HepG2 (cell line): ENCODE measurements around the gene HPCAL1. TPM values are rescaled to one million over a fixed set of nuclear protein-coding genes. Genes with fewer than 3 reads are reported as not detected.

Experiments used
- ATAC-seq: fragments of 200-7000 bp; cut with Tn5 transposase; 3 replicates; pipeline ENCODE4 v1.9.1; 2020; ENCODE audit warnings: mild to moderate bottlenecking, moderate library complexity
- BruUV-seq: library from RNA; stranded (reverse); fragments of 400-500 nt; replicated peaks from 2 replicates; lab custom pipeline; 2021; lab: Mats Ljungman, UMichigan
- CTCF ChIA-PET: fragments of 300-600 bp; formaldehyde crosslinking; extraction: SDS; loops from one replicate; lab custom pipeline; 2021; ENCODE audit warnings: low total read pairs, inconsistent platforms, low intra/inter-chr PET ratio; lab: Yijun Ruan, JAX
- POLR2A ChIA-PET: fragments of 350-600 bp; sonication (Branson Sonifier 250); formaldehyde crosslinking; loops from one replicate; lab custom pipeline; 2020; ENCODE audit warnings: antibody characterized with exemption, inconsistent platforms; lab: Yijun Ruan, JAX
- DNase-seq: peaks from one replicate; pipeline ENCODE4 v3.0.0-alpha.2; 2015; ENCODE audit warnings: low spot score
- FAIRE-seq: peaks from 3 replicates; lab custom pipeline; 2011; peaks lifted over from hg19 to GRCh38; lab: Jason Lieb, UNC
- H2AFZ ChIP-seq: one replicate; pipeline ENCODE4 v1.6.1; 2011; ENCODE audit warnings: low read length, inconsistent platforms
- H3K27ac ChIP-seq: fragments of 300-600 bp; 3 replicates; pipeline ENCODE4 v1.8.0; 2011; ENCODE audit warnings: mixed run types, mild to moderate bottlenecking, mixed read lengths, low read length, inconsistent platforms; ENCODE audit not compliant: insufficient read depth; ENCODE audit errors: extremely low read length
- H3K27me3 ChIP-seq, 2 experiments: fragments of 200-600 bp in 1 of 2; 2 replicates in 1 of 2; 3 replicates in 1 of 2; pipeline versions ENCODE4 v1.6.0 to v1.8.0; 2011; ENCODE audit warnings: low read length in 2 of 2, mild to moderate bottlenecking in 2 of 2, moderate library complexity in 2 of 2, inconsistent platforms in 1 of 2; ENCODE audit not compliant: insufficient read depth in 2 of 2, control insufficient read depth in 1 of 2
- H3K36me3 ChIP-seq, 2 experiments: fragments of 200-600 bp in 1 of 2; replicated peaks in 1 of 2; 2 replicates in 1 of 2; 3 replicates in 1 of 2; pipeline versions ENCODE4 v1.5.1 to v1.8.0; 2011; ENCODE audit warnings: low read length in 2 of 2, inconsistent platforms in 1 of 2; ENCODE audit not compliant: insufficient read depth in 2 of 2, control insufficient read depth in 1 of 2
- H3K4me1 ChIP-seq: 2 replicates; pipeline ENCODE4 v1.5.1; 2012; ENCODE audit warnings: low read length, inconsistent platforms; ENCODE audit not compliant: insufficient read depth
- H3K4me2 ChIP-seq: 2 replicates; pipeline ENCODE4 v1.6.0; 2011; ENCODE audit warnings: low read depth, low read length, inconsistent platforms
- H3K4me3 ChIP-seq, 3 experiments: fragments of 200-600 bp in 1 of 3; sonication (generic), shearing (Covaris generic) in 1 of 3; replicated peaks in 1 of 3; 2 replicates each; pipeline ENCODE4 v1.5.1; 2011 to 2016; ENCODE audit warnings: low read length in 3 of 3, inconsistent platforms in 2 of 3, low read depth in 2 of 3, mild to moderate bottlenecking in 2 of 3, control low read depth in 1 of 3, mixed read lengths in 1 of 3; ENCODE audit not compliant: insufficient read depth in 1 of 3
- H3K79me2 ChIP-seq: one replicate; pipeline ENCODE4 v1.6.1; 2011; ENCODE audit warnings: low read length, inconsistent platforms; ENCODE audit not compliant: insufficient read depth
- H3K9ac ChIP-seq: 2 replicates; pipeline ENCODE4 v1.6.0; 2011; ENCODE audit warnings: mild to moderate bottlenecking, low read depth, low read length, inconsistent platforms; ENCODE audit not compliant: insufficient read depth
- H3K9me3 ChIP-seq: 2 replicates; pipeline ENCODE4 v1.5.1; 2012; ENCODE audit warnings: mild to moderate bottlenecking, low read length
- H4K20me1 ChIP-seq: 2 replicates; pipeline ENCODE4 v1.6.0; 2011; ENCODE audit warnings: inconsistent platforms, mild to moderate bottlenecking, low read length, moderate library complexity; ENCODE audit not compliant: insufficient read depth
- ARNTL ChIP-seq: sonication (generic); formaldehyde crosslinking; IDR thresholded peaks from 2 replicates; pipeline ENCODE4 v1.4.0; 2020; ENCODE audit warnings: mild to moderate bottlenecking, missing genetic modification reagents
- FOXA3 ChIP-seq: IDR thresholded peaks from 2 replicates; pipeline ENCODE4 v1.6.1; 2016; ENCODE audit warnings: missing genetic modification reagents, missing compliant biosample characterization
- FOXP1 ChIP-seq, 2 experiments: fragments of 450-650 bp in 1 of 2; IDR thresholded peaks; 2 replicates each; pipeline ENCODE4 v1.6.1; 2017 to 2018; ENCODE audit warnings: antibody characterized with exemption in 1 of 2
- HOXA3 ChIP-seq: sonication (generic); formaldehyde crosslinking; IDR thresholded peaks from 2 replicates; pipeline ENCODE4 v1.5.0; 2020; ENCODE audit warnings: missing genetic modification reagents
- KLF15 ChIP-seq: sonication (generic); formaldehyde crosslinking; IDR thresholded peaks from 2 replicates; pipeline ENCODE4 v1.8.1; 2023; ENCODE audit warnings: borderline replicate concordance, mild to moderate bottlenecking, inconsistent platforms, missing genetic modification reagents, mixed read lengths
- MAF1 ChIP-seq: sonication (generic); formaldehyde crosslinking; IDR thresholded peaks from 2 replicates; pipeline ENCODE4 v1.5.0; 2020; ENCODE audit warnings: missing genetic modification reagents, borderline replicate concordance
- SP4 ChIP-seq: sonication (generic); formaldehyde crosslinking; IDR thresholded peaks from 2 replicates; pipeline ENCODE4 v1.8.1; 2023; ENCODE audit warnings: mild to moderate bottlenecking, missing genetic modification reagents
- SYNCRIP ChIP-seq: fragments of 200-400 bp; formaldehyde crosslinking; IDR thresholded peaks from 2 replicates; pipeline ENCODE4 v1.6.1; 2018; ENCODE audit warnings: mild to moderate bottlenecking, low read depth, low read length; ENCODE audit not compliant: insufficient read depth
- U2AF1 ChIP-seq: fragments of 200-400 bp; formaldehyde crosslinking; optimal IDR thresholded peaks from 2 replicates; pipeline ENCODE3; 2017; ENCODE audit warnings: mild to moderate bottlenecking, low read depth, low read length
- ZNF484 ChIP-seq: sonication (generic); formaldehyde crosslinking; IDR thresholded peaks from 2 replicates; pipeline ENCODE4 v1.5.1; 2020; ENCODE audit warnings: mild to moderate bottlenecking, low read depth, missing genetic modification reagents, borderline replicate concordance
- ZNF546 ChIP-seq: sonication (generic); formaldehyde crosslinking; conservative IDR thresholded peaks from 2 replicates; pipeline ENCODE4 v1.8.1; 2023; ENCODE audit warnings: mild to moderate bottlenecking, missing genetic modification reagents
- ZNF652 ChIP-seq: IDR thresholded peaks from 2 replicates; pipeline ENCODE4 v1.6.1; 2016; ENCODE audit warnings: low read depth, borderline replicate concordance
- WGBS: methylation state at CpG from one replicate; pipeline ENCODE4 v1.1.6; 2017; ENCODE audit warnings: low lambda C conversion rate; 5-methylcytosine and 5-hydroxymethylcytosine counted together
- in situ Hi-C: cut with HindIII; loops from 2 replicates; pipeline ENCODE4 v1.10.0; 2017; ENCODE audit warnings: low pct_unique_long_range_greater_than_20kb; ENCODE audit not compliant: extremely low pct_ligation_motif_present
- intact Hi-C: fragments of 100-400 bp; cut with micrococcal nuclease; formaldehyde crosslinking; loops from one replicate; pipeline ENCODE4 v1.10.0; 2022; ENCODE audit not compliant: unreplicated experiment
- polyA plus RNA-seq, 8 experiments: library from polyadenylated mRNA; depleted of rRNA in 3 of 8; stranded (reverse) in 7 of 8; unstranded in 1 of 8; fragments of >200 nt; fragmentation: Illumina TruSeq in 4 of 8; extraction: Trizol in 4 of 8; gene quantifications; 2 replicates each; pipeline versions ENCODE4 v1.2.1 to v1.2.3, GENCODE V29; 2011 to 2016; ENCODE audit warnings: low read depth in 4 of 8, missing spikeins in 1 of 8, mixed read lengths in 1 of 8; ENCODE audit not compliant: insufficient read depth in 1 of 8
- total RNA-seq, 5 experiments: library from RNA; depleted of rRNA; stranded (reverse); fragments of >200 nt; fragmentation: Illumina TruSeq; extraction: Trizol; gene quantifications; 2 replicates each; pipeline ENCODE4 v1.2.3, GENCODE V29; 2016; ENCODE audit warnings: low read depth in 1 of 5
- TF ChIP-seq, protein P1 (sequence below): sonication (generic); formaldehyde crosslinking; IDR thresholded peaks from 2 replicates; pipeline ENCODE4 v1.9.0; 2021; ENCODE audit warnings: missing genetic modification reagents, borderline replicate concordance
- TF ChIP-seq, protein P2 (sequence below): sonication (generic); formaldehyde crosslinking; IDR thresholded peaks from 2 replicates; pipeline ENCODE4 v1.4.0; 2020; ENCODE audit warnings: missing genetic modification reagents

The HPCAL1 gene
- total and polyA plus RNA-seq, 2 of the 13 experiments (the other 11 are each of a cell fraction or from before 2014, with no cell fraction given): 29.5 to 29.9 TPM

DNA sequence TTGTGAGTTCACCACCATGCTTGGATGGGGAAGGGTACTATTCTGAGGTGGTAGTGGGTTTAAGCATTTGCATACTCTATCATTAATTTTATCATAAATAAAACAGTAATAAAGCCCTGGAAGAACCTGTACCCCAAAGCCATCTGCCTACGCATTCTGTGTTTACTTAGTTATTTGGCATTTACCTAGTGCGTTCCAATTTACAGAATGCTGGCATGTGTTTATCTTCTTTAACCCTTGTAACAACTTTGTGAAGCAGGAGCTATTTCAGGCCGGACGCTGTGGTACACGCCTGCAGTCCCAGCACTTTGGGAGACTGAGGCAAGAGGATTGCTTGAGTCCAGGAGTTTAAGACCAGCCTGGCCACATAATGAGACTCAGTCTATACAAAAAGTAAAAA, 163.2 kb downstream of the HPCAL1 start:
- no peak for TF ChIP-seq SYNCRIP
- TF ChIP-seq, protein P1, sequence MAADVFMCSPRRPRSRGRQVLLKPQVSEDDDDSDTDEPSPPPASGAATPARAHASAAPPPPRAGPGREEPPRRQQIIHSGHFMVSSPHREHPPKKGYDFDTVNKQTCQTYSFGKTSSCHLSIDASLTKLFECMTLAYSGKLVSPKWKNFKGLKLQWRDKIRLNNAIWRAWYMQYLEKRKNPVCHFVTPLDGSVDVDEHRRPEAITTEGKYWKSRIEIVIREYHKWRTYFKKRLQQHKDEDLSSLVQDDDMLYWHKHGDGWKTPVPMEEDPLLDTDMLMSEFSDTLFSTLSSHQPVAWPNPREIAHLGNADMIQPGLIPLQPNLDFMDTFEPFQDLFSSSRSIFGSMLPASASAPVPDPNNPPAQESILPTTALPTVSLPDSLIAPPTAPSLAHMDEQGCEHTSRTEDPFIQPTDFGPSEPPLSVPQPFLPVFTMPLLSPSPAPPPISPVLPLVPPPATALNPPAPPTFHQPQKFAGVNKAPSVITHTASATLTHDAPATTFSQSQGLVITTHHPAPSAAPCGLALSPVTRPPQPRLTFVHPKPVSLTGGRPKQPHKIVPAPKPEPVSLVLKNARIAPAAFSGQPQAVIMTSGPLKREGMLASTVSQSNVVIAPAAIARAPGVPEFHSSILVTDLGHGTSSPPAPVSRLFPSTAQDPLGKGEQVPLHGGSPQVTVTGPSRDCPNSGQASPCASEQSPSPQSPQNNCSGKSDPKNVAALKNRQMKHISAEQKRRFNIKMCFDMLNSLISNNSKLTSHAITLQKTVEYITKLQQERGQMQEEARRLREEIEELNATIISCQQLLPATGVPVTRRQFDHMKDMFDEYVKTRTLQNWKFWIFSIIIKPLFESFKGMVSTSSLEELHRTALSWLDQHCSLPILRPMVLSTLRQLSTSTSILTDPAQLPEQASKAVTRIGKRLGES (CRISPR knock-in tag): no peak
- TF ChIP-seq, protein P2, sequence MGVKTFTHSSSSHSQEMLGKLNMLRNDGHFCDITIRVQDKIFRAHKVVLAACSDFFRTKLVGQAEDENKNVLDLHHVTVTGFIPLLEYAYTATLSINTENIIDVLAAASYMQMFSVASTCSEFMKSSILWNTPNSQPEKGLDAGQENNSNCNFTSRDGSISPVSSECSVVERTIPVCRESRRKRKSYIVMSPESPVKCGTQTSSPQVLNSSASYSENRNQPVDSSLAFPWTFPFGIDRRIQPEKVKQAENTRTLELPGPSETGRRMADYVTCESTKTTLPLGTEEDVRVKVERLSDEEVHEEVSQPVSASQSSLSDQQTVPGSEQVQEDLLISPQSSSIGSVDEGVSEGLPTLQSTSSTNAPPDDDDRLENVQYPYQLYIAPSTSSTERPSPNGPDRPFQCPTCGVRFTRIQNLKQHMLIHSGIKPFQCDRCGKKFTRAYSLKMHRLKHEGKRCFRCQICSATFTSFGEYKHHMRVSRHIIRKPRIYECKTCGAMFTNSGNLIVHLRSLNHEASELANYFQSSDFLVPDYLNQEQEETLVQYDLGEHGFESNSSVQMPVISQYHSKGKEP (CRISPR knock-in tag): no peak
- no peak for TF ChIP-seq ZNF484
- TF ChIP-seq FOXA3 (CRISPR knock-in tag): peak; percentile 70; the same call in 1 of the 2 replicates
- TF ChIP-seq KLF15: no peak
- no peak for TF ChIP-seq SP4 (CRISPR knock-in tag)
- no peak for TF ChIP-seq U2AF1
- peak; percentile 91 for TF ChIP-seq ZNF652 (CRISPR knock-in tag)
- TF ChIP-seq ZNF546: no peak
- no peak for TF ChIP-seq HOXA3
- no peak for TF ChIP-seq ARNTL (CRISPR knock-in tag)
- TF ChIP-seq MAF1 (CRISPR knock-in tag): no peak
- TF ChIP-seq FOXP1 (IDR thresholded peaks at IDR 0.05): no peak
- TF ChIP-seq FOXP1 (CRISPR knock-in tag; IDR thresholded peaks at IDR 0.05): 0 out of 2 replicates have a peak, but pooled peaks have one; percentile 32
- TF ChIP-seq, all 625 proteins: peak for 3
- no peaks in the 10 kb centered on the region for H3K79me2 ChIP-seq
- POLR2A ChIA-PET: interaction anchor here (1.1 kb wide), 1 partner anchor 17 kb away, joined by 7 read pairs; no protein-coding TSS in a partner anchor
- intact Hi-C loops: loop anchor here (10.0 kb wide), 1 partner anchor 199 kb away; no protein-coding TSS in a partner anchor
- CTCF ChIA-PET: no interaction called here
- no peak overlapping the region for H3K9ac ChIP-seq
- no peaks in the 10 kb centered on the region for H4K20me1 ChIP-seq
- no peak overlapping the region for H2AFZ ChIP-seq
- H3K27me3 ChIP-seq: peaks cover 5 to 53% of the 10 kb centered on the region in 2 experiments; a peak in 4 of 5 replicates
- FAIRE-seq: no peak
- no peak overlapping the region for H3K27ac ChIP-seq
- no peak for DNase-seq
- H3K36me3 ChIP-seq: no peaks in the 10 kb centered on the region
- WGBS: 23% methylated on average over 5 of the region's 5 CpGs
- BruUV-seq: no TSS peak
- in situ Hi-C loops: no loop called here
- peaks cover 16% of the 10 kb centered on the region for H3K4me1 ChIP-seq
- H3K4me3 ChIP-seq: no peak overlapping the region
- no peak for ATAC-seq
- H3K9me3 ChIP-seq: no peaks in the 10 kb centered on the region
- no peak overlapping the region for H3K4me2 ChIP-seq
